Esophagus muscularis mucosa (tissue), 4 donors: ENCODE data around the gene QRFPR. TPM values are rescaled to one million over a fixed set of nuclear protein-coding genes. Genes with fewer than 3 reads are reported as not detected.

Experiments
- small RNA-seq, 3 donors: library from RNA; depleted of rRNA; stranded (forward); fragments of <200 nt; gene quantifications; one replicate each; pipeline ENCODE3, GENCODE V24; 2016
- total RNA-seq, 4 donors: library from RNA; depleted of rRNA; stranded (reverse); fragments of >200 nt; gene quantifications; one replicate each; pipeline versions ENCODE4 v1.1.0 to v1.2.1, GENCODE V29; 2016

Gene QRFPR
- total RNA-seq, 4 donors from 2014 or later, result 0.26 TPM; not detected in 3

Small RNA genes within 50 kb of the gene (small RNA-seq; reads per million reads assigned to genes)
- 0 reads per million in 3 donors for gene RF00019

Other genes with a start within 250 kb of the QRFPR start
- gene TNIP3, start 216.7 kb downstream of the QRFPR start, total RNA-seq, result 1 to 10 TPM in 1 of 4 donors, not detected in 3; 2.2 TPM